Neural cell (in vitro differentiated cells): Measurements from ENCODE around the gene MON2. TPM values are rescaled to one million over a fixed set of nuclear protein-coding genes. Genes with fewer than 3 reads are reported as not detected.

Source experiments
- H2AFZ ChIP-seq: fragments of 200-600, 300-800 bp; sonication (generic), shearing (Covaris generic); 2 replicates; pipeline ENCODE4 v1.6.0; 2014; ENCODE audit warnings: low read depth, mild to moderate bottlenecking, antibody characterized with exemption, low read length, moderate library complexity
- H3F3A ChIP-seq: fragments of 200-600 bp; shearing (Covaris generic); 2 replicates; pipeline ENCODE4 v1.6.1; 2016; ENCODE audit warnings: mild to moderate bottlenecking, moderate library complexity, mixed read lengths, antibody characterized with exemption, low read length; ENCODE audit not compliant: insufficient read depth, poor library complexity, severe bottlenecking
- H3K27ac ChIP-seq: fragments of 200-600, 300-800 bp; sonication (generic), shearing (Covaris generic); 2 replicates; pipeline ENCODE4 v1.5.1; 2014; ENCODE audit warnings: mild to moderate bottlenecking, low read length, moderate library complexity
- H3K27me3 ChIP-seq: fragments of 300-800, 200-600 bp; sonication (generic), shearing (Covaris generic); 2 replicates; pipeline ENCODE4 v1.6.0; 2014; ENCODE audit warnings: mild to moderate bottlenecking, low read depth, low read length, moderate library complexity; ENCODE audit not compliant: insufficient read depth
- H3K36me3 ChIP-seq: fragments of 300-800, 200-600 bp; sonication (generic), shearing (Covaris generic); 2 replicates; pipeline ENCODE4 v1.5.1; 2014; ENCODE audit warnings: mild to moderate bottlenecking, antibody characterized with exemption, low read length, moderate library complexity; ENCODE audit not compliant: insufficient read depth
- H3K4me2 ChIP-seq: fragments of 300-800, 200-600 bp; sonication (generic), shearing (Covaris generic); 2 replicates; pipeline ENCODE4 v1.6.0; 2014; ENCODE audit warnings: mild to moderate bottlenecking, low read length
- H3K4me3 ChIP-seq: fragments of 300-800, 200-600 bp; sonication (generic), shearing (Covaris generic); 2 replicates; pipeline ENCODE4 v1.5.1; 2014; ENCODE audit warnings: mild to moderate bottlenecking, low read length, moderate library complexity
- H3K79me2 ChIP-seq: fragments of 200-600 bp; shearing (Covaris generic); replicated peaks from 2 replicates; pipeline ENCODE4 v1.6.0; 2014; ENCODE audit warnings: mild to moderate bottlenecking, low read length, moderate library complexity; ENCODE audit not compliant: insufficient read depth
- H3K9ac ChIP-seq: fragments of 300-800, 200-600 bp; sonication (generic), shearing (Covaris generic); 2 replicates; pipeline ENCODE4 v1.6.1; 2016; ENCODE audit warnings: mild to moderate bottlenecking, low read length, mixed read lengths
- H3K9me2 ChIP-seq: fragments of 200-600 bp; shearing (Covaris generic); 2 replicates; pipeline ENCODE4 v1.6.1; 2016; ENCODE audit warnings: mild to moderate bottlenecking, low read length, mixed read lengths; ENCODE audit not compliant: insufficient read depth
- H3K9me3 ChIP-seq: fragments of 200-600, 300-800 bp; sonication (generic), shearing (Covaris generic); 2 replicates; pipeline ENCODE4 v1.6.1; 2016; ENCODE audit warnings: mild to moderate bottlenecking, mixed run types, low read length, moderate library complexity, mixed read lengths
- H4K20me1 ChIP-seq: fragments of 200-600 bp; shearing (Covaris generic); 2 replicates; pipeline ENCODE4 v1.6.1; 2016; ENCODE audit warnings: mild to moderate bottlenecking, mixed run types; ENCODE audit not compliant: insufficient read depth
- EP300 ChIP-seq: fragments of 450-650 bp; conservative IDR thresholded peaks from 2 replicates; pipeline ENCODE4 v1.6.1; 2014; ENCODE audit warnings: antibody characterized with exemption, mild to moderate bottlenecking, moderate library complexity; ENCODE audit not compliant: poor library complexity, severe bottlenecking
- EZH2 ChIP-seq: fragments of 200-600, 300-800 bp; shearing (Covaris generic), sonication (generic); IDR thresholded peaks from 2 replicates; pipeline ENCODE4 v1.6.1; 2014; ENCODE audit warnings: antibody characterized with exemption, low read length, borderline replicate concordance, mild to moderate bottlenecking; ENCODE audit not compliant: insufficient read depth, poor library complexity, severe bottlenecking
- MXI1 ChIP-seq: fragments of 450-650 bp; conservative IDR thresholded peaks from 2 replicates; pipeline ENCODE4 v1.6.1; 2014; ENCODE audit warnings: antibody characterized with exemption, mild to moderate bottlenecking; ENCODE audit not compliant: poor library complexity, severe bottlenecking
- POLR2AphosphoS5 ChIP-seq: IDR thresholded peaks from 2 replicates; pipeline ENCODE4 v1.6.1; 2012
- RAD21 ChIP-seq: fragments of 450-650 bp; conservative IDR thresholded peaks from 2 replicates; pipeline ENCODE4 v1.6.1; 2014; ENCODE audit warnings: antibody characterized with exemption, mild to moderate bottlenecking, moderate library complexity
- REST ChIP-seq: IDR thresholded peaks from 2 replicates; pipeline ENCODE4 v1.6.1; 2012; ENCODE audit warnings: borderline replicate concordance
- SMC3 ChIP-seq: fragments of 450-650 bp; conservative IDR thresholded peaks from 2 replicates; pipeline ENCODE4 v1.6.1; 2014; ENCODE audit warnings: antibody characterized with exemption, mild to moderate bottlenecking, moderate library complexity; ENCODE audit not compliant: poor library complexity
- TAF1 ChIP-seq: IDR thresholded peaks from 2 replicates; pipeline ENCODE4 v1.6.1; 2012; ENCODE audit warnings: low read depth
- polyA plus RNA-seq: library from polyadenylated mRNA; depleted of rRNA; stranded (reverse); fragments of >200 nt; gene quantifications from 2 replicates; pipeline ENCODE4 v1.2.3, GENCODE V29; 2014
- TF ChIP-seq, protein P1 (sequence below): fragments of 450-650 bp; IDR thresholded peaks from 2 replicates; pipeline ENCODE4 v1.5.1; 2014; ENCODE audit warnings: antibody characterized with exemption, mild to moderate bottlenecking, moderate library complexity; ENCODE audit not compliant: poor library complexity, severe bottlenecking

Gene MON2
- polyA plus RNA-seq, 1 donor from 2014 or later = 44.2 TPM

DNA sequence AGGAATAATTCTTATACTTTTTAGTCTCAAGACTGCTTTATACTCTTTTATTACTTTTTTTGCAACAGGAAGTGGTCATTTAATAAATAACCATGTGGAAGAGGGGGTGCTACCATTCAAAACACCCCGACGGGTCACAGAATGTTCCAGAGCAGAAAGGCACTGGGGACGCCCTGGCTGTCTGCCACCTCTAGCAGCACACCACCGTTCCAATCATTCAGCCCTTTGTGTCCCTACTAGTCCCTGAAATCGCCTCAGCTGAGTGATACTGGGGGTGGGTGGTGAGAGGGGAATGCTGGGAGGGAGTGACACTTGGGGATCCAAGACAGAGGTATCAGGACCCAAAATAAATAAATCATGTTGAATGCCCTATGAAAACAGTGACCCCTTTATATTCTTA lies 52.4 kb downstream of the MON2 start:
- Histone ChIP-seq H3K36me3 (peaks cover 6% of the 10 kb centered on the region), H3K9me3 (no peaks in the 10 kb centered on the region), H2AFZ (no peak overlapping the region), H3K9me2 (no peaks in the 10 kb centered on the region), H4K20me1 (no peaks in the 10 kb centered on the region), H3K79me2 (no peaks in the 10 kb centered on the region), H3F3A (no peaks in the 10 kb centered on the region), H3K27ac (no peak overlapping the region), H3K4me3 (no peak overlapping the region), H3K9ac (no peak overlapping the region), H3K27me3 (no peaks in the 10 kb centered on the region), H3K4me2 (no peak overlapping the region)
- TF ChIP-seq, protein P1, sequence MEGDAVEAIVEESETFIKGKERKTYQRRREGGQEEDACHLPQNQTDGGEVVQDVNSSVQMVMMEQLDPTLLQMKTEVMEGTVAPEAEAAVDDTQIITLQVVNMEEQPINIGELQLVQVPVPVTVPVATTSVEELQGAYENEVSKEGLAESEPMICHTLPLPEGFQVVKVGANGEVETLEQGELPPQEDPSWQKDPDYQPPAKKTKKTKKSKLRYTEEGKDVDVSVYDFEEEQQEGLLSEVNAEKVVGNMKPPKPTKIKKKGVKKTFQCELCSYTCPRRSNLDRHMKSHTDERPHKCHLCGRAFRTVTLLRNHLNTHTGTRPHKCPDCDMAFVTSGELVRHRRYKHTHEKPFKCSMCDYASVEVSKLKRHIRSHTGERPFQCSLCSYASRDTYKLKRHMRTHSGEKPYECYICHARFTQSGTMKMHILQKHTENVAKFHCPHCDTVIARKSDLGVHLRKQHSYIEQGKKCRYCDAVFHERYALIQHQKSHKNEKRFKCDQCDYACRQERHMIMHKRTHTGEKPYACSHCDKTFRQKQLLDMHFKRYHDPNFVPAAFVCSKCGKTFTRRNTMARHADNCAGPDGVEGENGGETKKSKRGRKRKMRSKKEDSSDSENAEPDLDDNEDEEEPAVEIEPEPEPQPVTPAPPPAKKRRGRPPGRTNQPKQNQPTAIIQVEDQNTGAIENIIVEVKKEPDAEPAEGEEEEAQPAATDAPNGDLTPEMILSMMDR = no peak
- TF ChIP-seq REST = no peak
- TF ChIP-seq TAF1 = no peak
- no peak for TF ChIP-seq EZH2
- no peak for TF ChIP-seq MXI1
- TF ChIP-seq RAD21 = no peak
- TF ChIP-seq EP300 = no peak
- no peak for TF ChIP-seq SMC3
- TF ChIP-seq POLR2AphosphoS5 = no peak

GRCh38 chr12:62520361-62520760 lies 53.7 kb downstream of the MON2 start:
- Histone ChIP-seq H3K4me3 (no peak overlapping the region), H3K27me3 (no peaks in the 10 kb centered on the region), H3K9me3 (no peaks in the 10 kb centered on the region), H3K27ac (no peak overlapping the region), H3K9me2 (no peaks in the 10 kb centered on the region), H3K79me2 (no peaks in the 10 kb centered on the region), H3K4me2 (no peak overlapping the region), H3K9ac (no peak overlapping the region), H4K20me1 (no peaks in the 10 kb centered on the region), H3K36me3 (no peaks in the 10 kb centered on the region), H3F3A (no peaks in the 10 kb centered on the region), H2AFZ (no peak overlapping the region)
- TF ChIP-seq TAF1 (no peak), EP300 (no peak), REST (no peak), SMC3 (no peak), EZH2 (no peak), MXI1 (no peak), POLR2AphosphoS5 (no peak), RAD21 (no peak)
- TF ChIP-seq, protein P1 = no peak
